HG03097 (cell line): Measurements from ENCODE around the gene FRMD4A.
"Not testable (repeated sequence)": the region's sequence is repeated elsewhere in the genome, so short reads cannot be mapped to it uniquely, and the experiment has no call there.

Experiments used
- ATAC-seq: cut with Tn5 transposase; IDR thresholded peaks from one replicate; pipeline ENCODE4 v1.9.1; 2021; ENCODE audit not compliant: unreplicated experiment, low FRiP score

FRMD4A gene

DNA sequence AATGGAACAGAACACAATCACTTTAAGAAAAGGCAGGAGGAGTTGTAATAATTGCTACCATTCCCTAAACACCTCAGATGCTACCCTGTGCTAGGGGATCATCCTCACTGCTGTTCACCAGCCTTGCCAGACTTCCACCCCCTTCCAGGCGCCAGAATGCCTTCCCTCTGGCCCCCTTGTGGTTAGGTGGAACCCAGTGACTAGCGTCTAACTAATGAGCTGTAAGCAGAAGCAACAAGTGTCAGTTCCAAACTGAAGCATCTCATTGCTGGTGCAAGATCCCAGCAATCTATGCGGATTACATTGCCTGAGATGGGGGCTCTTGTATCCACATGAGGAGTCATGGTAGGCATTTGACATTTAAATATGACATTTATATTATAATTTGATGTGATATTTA is 86.6 kb downstream of the FRMD4A start:
- no peak for ATAC-seq

DNA sequence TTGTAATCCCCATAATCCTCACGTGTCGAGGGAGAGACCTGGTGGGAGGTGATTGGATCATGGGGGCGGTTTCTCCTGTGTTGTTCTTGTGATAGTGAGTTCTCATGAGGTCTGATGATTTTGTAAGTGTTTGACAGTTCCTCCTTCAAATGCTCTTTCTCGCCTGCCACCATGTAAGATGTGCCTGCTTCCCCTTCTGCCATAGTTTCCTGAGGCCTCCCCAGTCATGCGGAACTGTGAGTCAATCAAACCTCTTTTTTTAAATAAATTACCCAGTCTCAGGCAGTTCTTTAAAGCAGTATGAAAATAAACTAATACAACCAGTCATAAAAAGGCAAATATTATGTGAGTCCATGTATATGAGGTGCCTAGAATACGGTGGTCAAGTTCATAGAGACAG is 87.5 kb downstream of the FRMD4A start:
- ATAC-seq: no peak

DNA sequence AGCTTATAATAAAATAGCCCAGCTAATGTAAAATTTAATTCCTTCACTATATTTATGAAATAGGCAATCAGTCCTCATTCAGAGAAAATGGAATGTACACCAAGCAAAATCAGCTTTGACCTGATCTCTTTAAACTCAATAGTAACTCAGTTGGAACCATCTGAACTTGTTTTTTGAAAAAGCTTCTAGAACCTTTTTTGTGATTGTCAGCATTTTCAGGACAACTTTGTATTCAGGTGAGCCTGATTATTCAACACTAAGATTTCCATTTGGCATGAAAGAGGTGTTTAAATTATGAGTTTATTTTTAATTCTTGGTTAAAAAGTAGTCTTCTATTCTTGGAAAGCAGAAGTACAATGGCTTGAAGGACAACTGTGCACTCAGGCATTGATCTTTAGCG is 89.5 kb downstream of the FRMD4A start:
- no peak for ATAC-seq

DNA sequence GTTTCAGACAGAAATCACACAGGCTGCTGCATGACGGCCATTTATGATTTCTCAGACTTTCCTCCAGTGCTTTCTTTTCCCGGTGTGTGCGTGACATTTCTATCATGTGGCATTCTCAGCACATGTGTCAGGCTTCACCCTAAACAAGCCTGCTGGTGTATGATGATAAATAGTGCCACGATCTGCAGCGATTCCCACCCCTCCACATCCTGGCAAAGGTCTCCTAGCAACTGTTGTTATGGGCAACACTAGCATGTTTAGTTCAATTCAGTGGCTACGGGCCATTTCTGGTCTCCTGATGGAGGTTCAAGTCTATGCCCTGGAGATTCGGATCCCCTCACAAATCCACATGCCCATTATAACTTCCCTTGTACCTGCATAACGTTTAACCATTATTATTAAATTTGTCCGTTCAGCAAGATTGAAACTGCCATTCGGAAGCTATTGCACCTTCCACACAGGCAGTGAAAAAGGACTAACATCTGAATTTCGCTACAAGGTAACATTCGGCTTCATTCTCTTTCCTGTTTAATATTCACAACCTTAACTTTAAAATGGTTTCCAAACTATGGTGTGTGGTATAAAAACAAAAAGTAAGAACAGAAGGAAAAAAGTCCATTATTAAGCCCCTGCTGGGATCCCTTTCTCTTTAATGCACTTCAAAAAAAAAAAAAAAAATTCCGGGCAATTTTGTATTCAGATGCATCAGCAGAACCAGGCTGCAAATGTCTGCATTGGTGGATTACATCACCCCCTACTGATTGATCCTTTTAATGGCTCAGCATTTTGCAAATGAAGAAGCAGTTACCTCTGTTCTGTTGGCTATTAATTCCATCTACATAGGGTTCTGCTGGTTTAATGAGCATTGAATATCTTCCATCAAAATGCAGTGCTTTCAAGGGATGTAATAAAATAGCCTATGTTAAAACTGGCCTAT is 90.2 kb downstream of the FRMD4A start:
- no peak for ATAC-seq

DNA sequence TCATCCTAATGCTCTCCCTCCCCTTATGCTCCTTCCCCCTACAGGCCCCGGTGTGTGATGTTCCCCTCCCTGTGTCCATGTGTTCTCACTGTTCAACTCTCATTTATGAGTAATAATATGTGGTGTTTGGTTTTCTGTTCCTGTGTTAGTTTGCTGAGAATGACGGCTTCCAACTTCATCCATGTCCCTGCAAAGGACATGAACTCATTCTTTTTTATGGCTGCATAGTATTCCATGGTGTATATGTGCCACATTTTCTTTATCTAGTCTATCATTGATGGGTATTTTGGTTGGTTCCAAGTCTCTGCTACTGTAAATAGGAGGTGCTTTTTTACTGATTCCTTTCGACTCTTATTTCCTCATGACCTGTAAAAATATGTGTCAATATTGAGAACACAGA is 92.1 kb downstream of the FRMD4A start:
- not testable (repeated sequence) for ATAC-seq

DNA sequence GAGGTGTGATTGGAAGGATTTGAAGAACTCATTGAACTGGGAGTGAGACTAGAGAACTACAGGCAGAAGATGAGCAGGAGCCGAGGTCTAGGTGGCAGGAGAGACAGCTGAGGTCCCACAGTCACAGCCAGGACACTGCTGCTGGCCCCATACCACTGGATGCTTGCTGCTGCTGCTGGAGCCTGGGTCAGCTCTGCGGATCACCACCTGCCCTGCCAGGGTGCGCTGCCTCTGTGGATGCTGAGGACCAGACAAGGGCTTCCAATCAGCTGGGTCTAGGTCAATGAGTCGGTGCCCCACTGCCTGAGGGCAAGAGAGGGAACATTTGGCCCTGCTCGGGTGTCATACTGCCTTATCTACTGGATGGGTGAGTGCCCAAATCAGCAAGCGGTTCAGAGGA is 94.4 kb downstream of the FRMD4A start:
- no peak for ATAC-seq

DNA sequence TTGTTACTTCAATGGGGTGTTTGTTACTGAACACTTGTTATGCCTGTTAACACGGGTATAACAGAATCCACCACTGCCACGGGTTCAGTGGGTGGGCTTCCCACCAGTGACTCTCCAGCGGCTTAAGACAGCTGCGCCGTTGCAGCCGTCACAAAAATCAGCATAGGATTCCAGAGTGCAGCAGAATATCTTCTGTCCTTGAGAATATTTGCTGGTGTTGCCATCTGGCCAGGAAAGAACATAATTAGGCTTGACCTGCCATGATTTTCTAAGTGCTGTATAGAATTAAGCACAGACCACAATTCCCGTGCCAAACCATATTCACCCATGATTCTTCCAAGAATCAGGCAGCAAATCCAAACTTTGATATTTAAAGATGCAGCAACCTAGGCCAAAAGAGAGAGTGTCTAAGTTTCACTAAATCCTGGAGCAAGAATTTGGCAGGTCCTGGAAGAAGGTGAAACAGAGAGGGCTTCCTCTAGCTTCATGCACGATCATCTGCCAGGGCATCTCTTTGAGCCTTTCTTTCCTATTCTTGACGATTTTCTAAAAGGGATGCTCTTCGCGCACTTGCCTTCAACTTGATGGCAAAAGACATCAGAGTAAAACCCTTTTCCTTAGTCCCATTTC is 95.0 kb downstream of the FRMD4A start:
- ATAC-seq: no peak

DNA sequence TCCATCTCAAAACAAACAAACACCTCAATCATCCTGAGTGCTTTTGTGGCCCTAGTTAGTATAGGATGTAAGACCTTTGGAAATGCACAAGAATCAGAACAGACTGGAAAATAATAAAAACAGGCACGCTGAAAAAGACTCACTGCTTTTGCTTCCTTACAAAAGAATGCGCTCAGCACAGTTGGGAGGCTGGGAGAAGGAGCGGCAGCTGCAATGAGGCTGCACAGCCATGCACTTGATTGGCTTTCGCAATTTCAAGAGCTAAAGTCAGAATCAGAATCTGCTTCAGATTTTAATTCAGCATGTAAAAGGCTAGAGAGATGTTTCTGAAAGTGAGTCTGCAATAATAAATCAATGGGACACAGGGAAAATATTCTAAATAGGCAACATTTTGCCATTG is 97.2 kb downstream of the FRMD4A start:
- no peak for ATAC-seq

DNA sequence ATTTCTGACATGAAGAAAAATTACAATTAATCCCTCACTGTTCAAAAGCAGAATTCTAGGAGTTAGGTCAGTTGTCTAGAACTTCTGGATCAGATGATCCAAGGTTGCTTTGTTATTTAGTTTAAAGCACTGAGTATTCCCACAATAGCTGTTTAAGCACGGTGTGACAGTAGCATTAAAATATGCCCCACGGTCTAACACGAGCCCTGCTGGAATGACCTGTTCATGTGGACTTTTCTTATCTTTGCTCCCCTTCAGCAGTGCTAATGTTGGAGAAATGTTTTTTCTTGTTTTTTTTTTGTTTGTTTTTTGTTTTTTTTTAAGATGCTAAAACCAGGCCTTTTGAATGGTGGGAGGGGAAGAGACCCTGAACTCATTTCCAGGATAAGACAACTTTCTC is 101.9 kb downstream of the FRMD4A start:
- ATAC-seq: not testable (repeated sequence)

DNA sequence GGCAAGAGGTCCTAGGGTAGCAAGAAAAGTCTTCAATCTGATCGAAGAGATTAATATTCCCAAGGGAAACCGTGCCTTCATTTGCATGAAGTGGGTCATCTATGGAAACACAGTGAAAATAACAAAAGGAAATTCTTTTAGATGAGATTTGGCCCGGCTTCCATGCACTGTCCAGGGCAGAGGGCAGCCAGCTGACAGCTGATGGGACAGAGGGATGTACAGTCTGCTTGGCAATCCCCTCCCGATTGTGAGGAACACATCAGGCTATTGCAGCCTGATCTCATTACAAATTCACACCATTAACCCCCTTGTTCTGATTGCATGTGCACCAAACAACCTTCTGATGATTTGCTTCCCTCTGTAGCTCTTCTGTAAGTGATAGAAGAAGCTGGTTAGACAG is 105.3 kb downstream of the FRMD4A start:
- ATAC-seq: no peak

DNA sequence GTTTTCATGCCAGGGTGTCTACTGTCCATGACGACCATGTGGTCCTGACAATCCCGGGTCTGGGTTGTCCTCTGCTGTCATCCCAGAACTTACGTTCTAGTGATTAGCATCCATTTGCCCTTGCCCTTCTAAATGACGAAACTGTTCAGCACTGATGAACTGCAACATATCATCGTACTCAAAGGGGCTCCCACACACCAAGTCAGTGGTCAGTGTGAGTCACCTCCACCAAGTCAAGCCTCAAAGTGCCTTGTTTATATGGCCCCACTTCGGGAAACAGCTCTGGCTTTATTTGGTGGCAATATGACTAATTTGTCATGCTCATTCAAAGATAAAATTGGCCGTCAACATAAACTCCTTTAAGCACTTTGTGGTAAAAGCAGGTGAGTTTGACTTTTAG is 110.7 kb downstream of the FRMD4A start:
- no peak for ATAC-seq

DNA sequence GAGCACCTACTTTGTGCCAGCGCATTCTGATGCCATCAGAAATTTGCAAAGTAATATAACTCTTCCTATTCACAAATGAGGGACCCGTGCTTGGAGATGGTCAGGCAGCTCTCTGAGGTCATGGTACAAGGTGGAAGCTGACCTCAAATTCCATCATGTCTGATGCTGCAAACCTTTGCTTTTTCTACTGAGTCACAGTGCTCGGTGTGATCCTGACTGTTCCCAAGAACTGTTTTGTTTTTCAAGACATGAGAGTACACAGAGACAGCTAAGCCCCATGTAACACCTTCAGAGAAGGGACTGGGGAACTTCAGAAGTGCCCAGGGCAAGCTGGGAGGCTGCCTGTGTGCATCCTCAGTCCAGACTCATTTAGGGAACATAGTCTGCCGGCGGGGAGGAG is 111.3 kb downstream of the FRMD4A start:
- ATAC-seq: no peak

DNA sequence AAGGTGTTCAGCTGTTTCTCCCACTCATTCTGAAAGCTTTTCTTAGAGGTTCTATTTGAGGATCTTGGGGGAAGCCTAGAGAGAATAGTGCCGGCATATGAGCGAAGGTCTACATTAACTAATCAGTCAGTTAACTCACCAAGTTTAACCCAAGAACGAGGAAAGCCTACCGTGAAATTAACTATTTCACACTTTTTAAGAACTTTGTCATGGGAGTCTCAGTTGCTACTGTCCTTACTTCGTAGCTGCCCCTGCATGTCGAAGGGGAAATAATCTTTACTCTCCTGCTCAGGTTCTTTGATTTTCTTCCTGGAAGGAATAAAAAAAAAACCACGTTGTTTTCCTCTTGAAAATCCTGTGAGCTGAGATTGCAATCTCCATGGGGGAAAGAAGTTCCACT is 115.1 kb downstream of the FRMD4A start:
- no peak for ATAC-seq

DNA sequence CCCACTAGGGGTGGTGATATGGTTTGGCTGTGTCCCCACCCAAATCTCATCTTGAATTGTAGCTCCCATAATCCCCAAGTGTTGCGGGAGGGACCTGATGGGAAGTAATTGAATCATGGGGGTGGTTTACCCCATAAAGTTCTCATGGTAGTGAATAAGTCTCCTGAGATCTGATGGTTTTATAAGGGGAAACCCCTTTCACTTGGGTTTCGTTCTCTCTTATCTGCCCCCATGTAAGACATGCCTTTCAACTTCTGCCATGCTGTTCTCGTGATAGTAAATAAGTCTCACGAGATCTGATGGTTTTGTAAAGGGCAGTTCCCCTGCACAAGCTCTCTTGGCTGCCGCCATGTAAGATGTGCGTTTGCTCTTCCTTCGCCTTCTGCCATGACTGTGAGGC is 117.0 kb downstream of the FRMD4A start:
- not testable (repeated sequence) for ATAC-seq

DNA sequence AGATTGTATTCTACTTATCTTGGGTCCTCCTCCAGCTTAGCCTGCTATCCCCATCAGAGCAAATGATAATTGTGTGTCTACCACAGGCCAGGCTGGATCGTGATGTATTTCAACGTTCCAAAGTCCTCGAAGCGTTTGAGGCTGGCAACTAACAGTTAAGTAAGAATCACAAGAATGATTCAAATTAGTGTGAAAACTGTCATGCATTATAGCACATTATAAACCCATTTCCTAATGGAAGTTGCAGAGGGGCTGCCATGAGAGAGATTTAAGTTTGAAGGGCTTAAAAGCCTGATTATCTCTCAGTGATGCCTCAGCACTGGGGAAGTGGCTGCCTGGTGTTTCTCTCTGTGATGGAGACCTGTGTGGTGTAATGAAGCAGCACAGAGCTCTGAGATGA is 119.1 kb downstream of the FRMD4A start:
- ATAC-seq: no peak

DNA sequence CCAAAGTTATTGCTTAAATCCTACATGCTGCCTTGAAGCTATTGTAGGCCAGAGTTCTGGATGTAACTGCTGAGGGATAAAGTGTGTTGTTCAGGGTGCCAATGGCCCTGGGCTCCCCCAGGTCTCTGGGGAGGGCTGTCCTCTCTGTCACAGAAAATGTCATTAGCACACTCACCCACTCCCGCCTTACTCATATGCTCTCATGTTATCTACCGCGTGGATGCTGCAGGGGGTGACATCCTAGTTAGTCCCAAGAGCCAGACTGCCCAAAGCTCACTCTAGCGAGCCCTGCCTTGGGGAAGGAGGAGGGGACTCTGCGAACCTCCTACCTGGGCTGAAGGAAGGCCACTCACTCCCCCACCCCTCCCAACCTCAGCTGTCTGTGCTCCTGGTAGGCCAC is 122.5 kb downstream of the FRMD4A start:
- no peak for ATAC-seq

DNA sequence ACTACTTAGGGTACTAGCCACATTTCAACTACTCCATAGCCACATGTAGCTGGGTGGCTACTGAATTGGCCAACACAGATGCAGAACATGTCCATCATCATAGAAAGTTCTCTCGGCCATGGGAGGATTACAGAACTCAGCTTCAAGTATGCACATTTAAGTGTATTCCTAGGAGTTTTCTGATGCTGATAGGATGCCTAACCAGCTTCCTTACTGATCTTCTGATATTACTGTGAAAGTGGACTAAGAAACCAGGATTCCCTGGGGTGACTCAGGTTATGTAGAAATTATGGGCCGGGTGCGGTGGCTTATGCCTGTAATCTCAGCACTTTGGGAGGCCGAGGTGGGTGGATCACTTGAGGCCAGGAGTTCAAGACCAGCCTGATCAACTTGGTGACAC is 125.5 kb downstream of the FRMD4A start:
- no peak for ATAC-seq

DNA sequence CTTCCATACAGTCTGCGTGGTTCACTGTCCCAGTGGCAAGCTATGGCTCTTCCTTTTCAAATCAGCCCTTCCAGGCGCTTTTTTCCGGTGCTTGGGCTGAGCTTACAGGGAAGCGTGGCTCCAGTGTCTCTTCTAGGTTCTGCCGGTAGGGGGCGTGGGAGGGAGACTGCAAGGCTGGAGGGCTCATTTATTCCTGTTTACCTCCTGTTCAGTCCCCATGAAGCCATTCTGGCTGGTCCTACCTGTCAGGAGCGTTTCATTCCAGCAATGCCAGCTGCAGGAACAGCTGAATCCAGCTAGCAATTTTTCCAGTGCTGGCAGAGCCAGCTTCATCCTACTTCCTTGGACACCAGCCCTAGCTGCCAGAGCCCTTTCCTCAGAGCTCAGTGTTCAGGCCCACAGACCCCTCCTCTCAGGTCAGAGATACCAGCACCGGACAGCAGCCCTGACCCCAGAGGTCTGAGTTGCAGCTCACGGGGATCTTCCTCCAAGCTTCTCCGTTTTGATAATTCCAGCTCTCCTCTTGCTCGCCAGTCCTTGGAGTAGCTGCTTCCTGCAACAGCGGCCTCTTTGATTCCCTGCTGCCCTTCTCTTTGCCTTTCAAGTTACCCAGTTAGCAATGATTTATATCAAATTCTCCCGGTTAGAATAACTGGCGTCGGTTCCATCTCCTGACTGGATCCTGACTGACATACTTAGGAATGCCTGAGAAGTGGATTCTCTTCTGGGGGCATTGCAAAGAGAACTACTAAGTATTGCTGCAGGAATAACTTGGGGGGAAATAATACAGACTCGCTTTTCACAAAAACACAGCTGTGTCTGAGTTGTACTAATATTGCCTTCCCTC is 129.8 kb downstream of the FRMD4A start:
- no peak for ATAC-seq

DNA sequence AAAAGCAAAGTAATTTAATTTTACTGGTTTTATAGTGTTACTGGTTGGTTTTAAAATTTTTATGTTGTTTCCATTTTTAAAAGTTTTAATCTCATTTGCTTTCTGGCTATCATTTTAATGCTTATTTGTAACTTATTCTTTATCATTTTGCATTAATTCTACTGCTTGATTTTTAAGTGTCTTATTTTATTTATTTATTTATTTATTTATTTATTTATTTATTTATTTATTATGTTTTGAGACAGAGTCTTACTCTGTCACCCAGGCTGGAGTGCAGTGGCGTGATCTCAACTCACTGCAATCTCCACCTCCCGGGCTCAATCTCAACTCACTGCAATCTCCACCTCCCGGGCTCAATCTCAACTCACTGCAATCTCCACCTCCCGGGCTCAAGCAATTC is 131.6 kb downstream of the FRMD4A start:
- not testable (repeated sequence) for ATAC-seq

DNA sequence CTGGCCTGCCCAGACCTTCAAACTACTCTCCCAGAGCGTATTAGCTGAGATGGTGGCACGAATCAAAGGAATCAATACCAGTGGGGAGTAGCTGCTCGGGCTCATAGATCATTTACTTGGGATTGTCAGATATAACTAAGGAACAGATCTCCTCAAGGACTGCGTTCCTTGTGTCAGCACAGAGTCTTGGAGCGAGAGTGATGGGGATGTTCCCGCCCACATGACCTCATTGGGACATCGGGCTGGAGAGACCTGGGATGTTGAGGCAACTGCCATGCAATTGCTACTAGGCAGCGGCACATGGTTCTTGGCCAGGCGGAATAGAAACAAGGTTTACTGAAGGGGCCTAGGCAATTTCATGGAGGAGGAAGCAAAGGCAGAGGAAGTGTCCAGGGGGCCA is 132.6 kb downstream of the FRMD4A start:
- no peak for ATAC-seq

DNA sequence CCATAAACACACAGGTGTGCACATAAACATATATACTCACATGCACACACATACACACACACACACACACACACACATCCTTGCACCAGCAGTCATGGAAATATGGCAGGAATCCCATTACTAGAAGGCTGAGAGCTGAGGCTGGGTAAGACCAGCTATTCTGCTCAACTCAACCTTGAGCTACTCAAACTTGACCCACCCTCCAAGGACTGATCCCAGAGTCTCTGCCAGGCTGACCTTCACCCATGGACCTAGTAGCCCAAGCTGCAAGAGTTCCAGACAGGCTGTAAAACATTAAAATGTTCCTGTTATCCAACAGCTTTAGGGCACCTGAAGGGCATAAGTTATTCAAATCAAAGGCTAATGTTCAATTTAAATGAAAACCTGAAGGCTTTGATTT is 134.6 kb downstream of the FRMD4A start:
- ATAC-seq: no peak
